ENCODE results near the gene IER5L.
A peak's percentile ranks its signal among the peaks of the same experiment; 100 is the strongest.

- TF ChIP-seq CTCF (IDR thresholded peaks at IDR 0.05) (peak; percentile 95 to 99 (median 96)), POLR2A (IDR thresholded peaks at IDR 0.05) (no peak)
Observed at GRCh38 chr9:129131300-129132145, 46.5 kb downstream of the IER5L start.
